NCI-H526 (cell line): ENCODE measurements around the gene CNDP1.

Experiments used
- DNase-seq, 2 experiments: peaks; one replicate each; lab custom pipeline; 2025; lab: John Stamatoyannopoulos, UW

The CNDP1 gene

DNA sequence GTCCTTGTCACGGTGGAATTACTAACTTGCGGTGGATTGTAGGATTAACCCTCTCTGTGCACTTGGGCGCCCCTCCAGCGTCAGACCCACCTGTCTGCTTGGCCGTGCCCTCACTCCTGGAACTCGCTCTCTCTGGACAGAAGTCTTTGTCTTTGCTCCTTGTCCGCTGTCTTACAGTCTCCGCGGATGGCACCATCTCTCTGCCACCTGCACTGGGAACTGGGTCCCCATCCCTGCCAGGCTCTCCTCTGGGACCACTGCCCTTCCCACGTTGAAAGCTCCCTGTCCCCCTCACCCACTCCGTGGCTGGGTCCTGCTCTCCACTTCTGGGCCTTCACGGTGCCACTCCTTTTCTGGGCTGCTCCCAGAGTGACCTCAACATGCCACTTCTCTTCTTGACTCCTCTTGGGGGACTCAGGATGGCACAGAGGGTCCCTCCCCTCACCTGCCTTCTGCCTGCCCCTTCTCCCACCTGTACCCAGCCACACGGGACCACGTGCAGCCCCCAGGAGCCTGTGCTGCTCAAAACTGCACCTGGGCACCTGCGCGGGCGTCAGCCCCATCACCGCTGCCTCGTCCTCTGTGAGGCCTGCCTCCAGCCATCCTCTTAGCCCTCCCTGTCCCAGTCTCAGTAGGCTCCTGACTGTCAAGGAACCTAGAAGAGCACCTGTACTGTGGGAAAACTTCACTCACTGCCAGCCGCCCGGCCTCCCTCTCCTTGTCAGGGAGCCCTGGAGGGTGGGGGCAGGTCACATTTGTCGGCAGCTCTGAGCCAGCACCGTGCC lies 27.0 kb upstream of the CNDP1 start:
- no peak for DNase-seq

DNA sequence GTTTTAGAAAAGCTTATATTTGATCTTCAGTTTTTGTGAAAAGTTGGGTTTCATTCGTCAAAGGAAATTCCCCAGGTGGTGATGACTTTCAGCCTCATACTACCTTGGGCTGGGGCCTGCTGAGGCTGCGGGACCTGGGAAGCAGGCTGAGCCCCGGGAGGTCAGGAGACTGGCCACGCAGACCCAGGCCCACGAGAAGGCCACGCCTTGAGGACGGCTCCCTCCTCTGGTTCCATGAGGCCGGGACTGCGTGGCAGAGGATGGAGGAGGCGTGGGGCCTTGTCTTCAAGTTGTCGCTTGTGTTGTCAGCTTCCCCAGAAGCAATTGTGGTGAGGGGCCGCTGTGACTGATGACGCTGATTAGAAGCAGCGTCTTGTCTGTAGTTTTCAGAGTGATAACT lies 26.4 kb upstream of the CNDP1 start:
- DNase-seq, result no peak

GRCh38 chr18:74508366-74508765 lies 25.9 kb upstream of the CNDP1 start:
- no peak for DNase-seq

- no peak for DNase-seq
Measured at GRCh38 chr18:74508821-74509225, 25.5 kb upstream of the CNDP1 start.

DNA sequence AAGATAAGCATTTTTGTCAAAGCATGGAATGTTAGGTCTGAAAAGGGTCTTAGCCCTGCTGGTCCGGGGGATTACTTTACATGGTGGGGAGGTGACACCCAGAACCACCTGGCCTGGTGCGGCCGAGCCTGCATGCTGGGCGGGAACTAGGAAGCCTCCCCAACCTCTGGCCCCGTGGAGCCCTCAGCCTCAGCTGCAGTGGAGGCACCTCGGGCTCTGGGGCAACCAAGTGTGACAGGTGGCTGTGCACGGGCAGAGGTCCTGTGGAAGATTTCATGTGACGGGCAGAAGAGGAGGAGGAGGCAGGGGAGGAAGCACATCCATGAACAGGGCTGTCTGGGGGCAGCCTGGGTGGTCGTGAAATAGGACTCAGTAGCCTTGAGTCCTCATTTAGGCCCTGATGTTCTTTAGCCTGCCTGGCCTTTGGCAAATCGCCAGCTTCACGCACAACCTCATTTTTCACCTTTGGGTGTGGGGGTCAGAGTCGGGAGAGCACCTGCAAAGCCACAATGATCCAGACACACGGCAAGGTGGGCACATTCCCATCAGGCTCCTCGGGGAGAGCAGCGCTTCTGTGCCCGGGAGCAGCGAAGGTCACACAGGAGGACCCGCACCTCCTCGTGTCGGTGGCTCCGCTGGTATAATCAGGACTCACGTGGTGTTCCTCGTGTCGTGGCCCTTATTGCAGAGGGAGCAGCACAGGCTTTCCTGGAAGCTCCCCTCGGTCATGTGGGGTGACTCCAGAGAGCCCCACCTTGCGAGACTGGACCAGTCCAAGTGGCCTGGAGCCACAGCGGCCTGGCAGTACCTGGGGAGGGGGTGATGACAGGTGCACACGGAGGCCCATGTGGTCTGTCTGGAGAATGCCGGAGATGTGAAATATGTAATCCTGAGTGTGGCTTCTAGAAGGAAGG lies 24.2 kb upstream of the CNDP1 start:
- DNase-seq, result no peak

- no peak for DNase-seq
Measured at GRCh38 chr18:74510770-74511095, 23.6 kb upstream of the CNDP1 start.

DNA sequence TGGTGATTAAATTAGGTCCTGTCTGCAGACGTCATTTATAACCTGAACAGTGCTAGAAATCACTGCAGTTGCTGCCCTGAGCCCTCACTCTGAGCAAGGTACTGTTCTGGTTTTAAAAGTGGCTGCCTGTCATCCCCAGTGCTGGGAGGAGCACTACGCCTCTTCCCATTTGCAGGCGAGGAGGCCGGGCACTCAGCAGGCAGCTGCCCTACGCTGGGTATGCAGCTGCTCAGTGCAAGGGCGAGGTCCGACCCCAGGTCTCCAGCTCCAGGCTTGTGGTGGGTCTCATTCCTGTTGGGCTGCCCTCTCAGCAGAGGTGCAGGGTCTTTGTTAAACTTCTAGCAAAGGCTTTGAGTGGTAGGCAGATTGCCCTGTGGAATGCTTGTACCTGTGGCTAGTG lies 22.5 kb upstream of the CNDP1 start:
- no peak for DNase-seq

DNA sequence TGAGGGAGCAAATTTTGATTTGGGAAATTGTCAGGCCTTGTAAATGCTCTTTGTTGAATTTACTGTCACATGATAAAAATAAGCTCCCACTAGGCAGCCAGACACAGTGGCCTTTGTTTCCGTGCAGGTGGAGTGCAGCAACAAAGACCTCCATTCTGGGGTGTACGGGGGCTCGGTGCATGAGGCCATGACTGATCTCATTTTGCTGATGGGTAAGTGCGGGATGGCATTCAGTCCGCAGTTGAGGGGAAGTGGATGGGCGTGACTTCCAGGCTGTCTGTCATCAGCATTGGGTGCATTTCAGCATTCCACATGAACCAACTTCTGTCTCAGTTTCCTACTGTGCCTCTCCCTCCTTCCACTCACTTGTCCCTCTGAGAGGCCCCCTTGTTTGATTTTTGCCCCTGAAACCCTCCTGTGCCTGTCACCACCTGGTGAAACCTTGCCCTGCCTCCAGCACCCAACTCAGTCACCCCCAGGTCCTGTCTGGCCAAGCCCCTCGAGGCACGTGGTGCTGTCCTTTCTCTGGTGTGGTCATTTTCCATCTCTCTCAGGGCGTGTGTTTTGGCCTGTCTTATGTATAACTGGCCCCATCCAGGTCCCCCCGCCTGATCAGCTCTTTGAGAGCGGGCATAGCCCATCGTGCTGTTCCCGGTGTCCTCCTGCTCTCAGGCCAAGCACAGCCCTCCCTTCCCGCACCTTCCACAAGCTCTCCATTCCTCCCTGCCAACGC lies 21.8 kb upstream of the CNDP1 start:
- DNase-seq, result no peak

DNA sequence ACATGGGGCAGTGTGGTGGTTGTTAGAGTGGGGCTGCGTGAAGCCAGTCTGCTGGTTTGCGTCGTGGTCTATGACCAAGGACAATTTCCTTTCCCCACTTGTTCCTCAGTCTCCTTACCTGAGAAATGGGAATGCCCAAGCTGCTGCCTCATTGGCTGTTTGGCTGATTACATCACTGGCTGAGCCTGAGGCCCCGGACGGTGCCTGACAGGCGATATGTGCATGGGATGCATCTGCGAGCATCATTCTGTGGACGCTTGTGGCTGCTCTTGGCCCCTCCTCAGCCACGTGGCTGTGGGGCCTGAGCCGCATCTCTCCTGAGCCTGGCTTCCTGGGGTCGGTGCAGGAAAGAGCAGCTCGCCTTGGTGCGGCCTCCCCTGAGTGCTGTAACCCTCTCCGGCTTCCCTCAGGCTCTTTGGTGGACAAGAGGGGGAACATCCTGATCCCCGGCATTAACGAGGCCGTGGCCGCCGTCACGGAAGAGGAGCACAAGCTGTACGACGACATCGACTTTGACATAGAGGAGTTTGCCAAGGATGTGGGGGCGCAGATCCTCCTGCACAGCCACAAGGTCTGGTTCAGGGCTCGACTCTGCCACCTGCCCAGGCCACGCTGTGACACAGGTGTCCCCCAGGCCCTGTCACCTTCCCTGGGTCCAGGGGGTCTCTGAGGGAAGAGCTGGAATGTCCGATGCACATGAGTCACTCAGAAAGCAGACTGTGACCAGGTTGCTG lies 21.0 kb upstream of the CNDP1 start:
- DNase-seq, result no peak

- DNase-seq, result no peak
Measured at GRCh38 chr18:74513883-74514205, 20.5 kb upstream of the CNDP1 start.

GRCh38 chr18:74514860-74515495 lies 19.3 kb upstream of the CNDP1 start:
- DNase-seq, result no peak

- no peak for DNase-seq
Measured at GRCh38 chr18:74515620-74516231, 18.6 kb upstream of the CNDP1 start.

- DNase-seq, result no peak
Measured at GRCh38 chr18:74516271-74517235, 17.7 kb upstream of the CNDP1 start.

DNA sequence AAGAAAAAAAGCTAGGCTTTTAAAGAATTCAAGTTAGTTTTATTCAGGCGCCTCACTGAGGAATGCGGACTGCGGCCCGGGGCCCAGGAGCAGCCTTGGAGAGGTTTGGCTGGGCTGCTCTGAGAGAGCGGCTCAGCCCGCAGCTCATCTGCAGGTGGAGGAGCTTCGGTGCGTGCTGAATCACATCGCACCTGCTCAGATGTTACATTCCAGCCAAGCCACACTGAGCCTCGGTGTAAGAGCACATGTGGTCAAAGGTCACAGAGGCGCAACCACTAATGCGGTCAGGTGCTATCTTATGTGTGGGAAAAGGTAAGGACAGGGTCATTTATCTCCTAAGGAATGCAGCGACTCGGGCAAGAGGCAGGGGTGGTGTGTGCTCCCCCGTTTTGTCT lies 17.1 kb upstream of the CNDP1 start:
- no peak for DNase-seq

DNA sequence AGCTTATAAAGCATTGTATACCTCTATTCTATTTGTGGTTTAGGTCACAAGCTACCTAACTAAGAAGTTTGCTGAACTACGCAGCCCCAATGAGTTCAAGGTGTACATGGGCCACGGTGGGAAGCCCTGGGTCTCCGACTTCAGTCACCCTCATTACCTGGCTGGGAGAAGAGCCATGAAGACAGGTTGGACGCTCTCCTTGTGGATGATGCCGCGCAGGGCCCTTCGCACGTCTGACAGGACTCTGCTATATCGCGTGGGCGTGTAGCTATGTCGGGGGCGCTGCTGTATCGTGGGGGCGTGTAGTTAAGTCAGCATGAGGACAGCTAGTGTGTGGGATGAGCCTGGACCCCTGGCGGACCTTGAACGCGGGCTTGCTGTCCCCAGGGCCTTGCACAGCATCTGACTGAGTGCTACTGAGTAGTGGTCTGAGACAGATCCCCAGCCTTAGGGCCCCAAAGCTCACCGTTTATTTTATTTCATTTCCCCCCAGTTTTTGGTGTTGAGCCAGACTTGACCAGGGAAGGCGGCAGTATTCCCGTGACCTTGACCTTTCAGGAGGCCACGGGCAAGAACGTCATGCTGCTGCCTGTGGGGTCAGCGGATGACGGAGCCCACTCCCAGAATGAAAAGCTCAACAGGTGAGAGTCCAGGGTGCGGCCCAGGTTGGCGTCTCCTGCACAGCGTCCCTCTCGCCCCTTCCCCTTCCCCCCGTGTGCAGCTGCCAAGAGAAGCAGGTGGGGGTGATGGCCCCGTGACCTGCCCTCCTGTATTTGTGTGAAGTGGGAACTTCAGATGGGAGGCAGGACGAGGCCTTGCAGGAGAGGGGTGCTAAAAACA lies 15.6 kb upstream of the CNDP1 start:
- DNase-seq, result no peak

GRCh38 chr18:74519320-74520095 lies 14.8 kb upstream of the CNDP1 start:
- DNase-seq, result no peak

- no peak for DNase-seq
Measured at GRCh38 chr18:74520096-74520833, 14.0 kb upstream of the CNDP1 start.
